GM21390 (cell line): ENCODE data around the gene RAP1B.
A peak's percentile ranks its signal among the peaks of the same experiment; 100 is the strongest.
"Not testable (repeated sequence)": the region's sequence is repeated elsewhere in the genome, so short reads cannot be mapped to it uniquely, and the experiment has no call there.

ENCODE experiments used
- ATAC-seq: cut with Tn5 transposase; IDR thresholded peaks from one replicate; pipeline ENCODE4 v1.9.1; 2021; ENCODE audit not compliant: unreplicated experiment

The RAP1B gene

DNA sequence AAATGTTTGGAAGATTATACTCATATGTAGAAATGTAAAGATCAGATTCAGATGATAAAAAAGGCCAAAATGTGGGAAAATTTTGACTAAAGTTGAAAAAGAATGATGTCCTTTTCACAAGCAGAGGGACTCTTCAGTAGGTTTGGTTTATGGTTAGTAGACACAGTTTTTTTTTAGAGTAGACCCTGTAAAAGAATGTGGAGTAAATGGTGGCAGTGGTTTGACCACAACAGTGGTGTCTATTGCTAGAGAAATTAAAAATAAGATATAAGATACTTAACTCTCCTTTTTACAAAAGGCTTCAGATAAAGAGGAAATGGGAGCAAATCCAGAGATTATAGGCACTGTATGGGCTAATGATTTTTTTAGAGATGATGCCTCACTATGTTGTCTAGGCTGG, 21.8 kb downstream of the RAP1B start:
- no peak for ATAC-seq

DNA sequence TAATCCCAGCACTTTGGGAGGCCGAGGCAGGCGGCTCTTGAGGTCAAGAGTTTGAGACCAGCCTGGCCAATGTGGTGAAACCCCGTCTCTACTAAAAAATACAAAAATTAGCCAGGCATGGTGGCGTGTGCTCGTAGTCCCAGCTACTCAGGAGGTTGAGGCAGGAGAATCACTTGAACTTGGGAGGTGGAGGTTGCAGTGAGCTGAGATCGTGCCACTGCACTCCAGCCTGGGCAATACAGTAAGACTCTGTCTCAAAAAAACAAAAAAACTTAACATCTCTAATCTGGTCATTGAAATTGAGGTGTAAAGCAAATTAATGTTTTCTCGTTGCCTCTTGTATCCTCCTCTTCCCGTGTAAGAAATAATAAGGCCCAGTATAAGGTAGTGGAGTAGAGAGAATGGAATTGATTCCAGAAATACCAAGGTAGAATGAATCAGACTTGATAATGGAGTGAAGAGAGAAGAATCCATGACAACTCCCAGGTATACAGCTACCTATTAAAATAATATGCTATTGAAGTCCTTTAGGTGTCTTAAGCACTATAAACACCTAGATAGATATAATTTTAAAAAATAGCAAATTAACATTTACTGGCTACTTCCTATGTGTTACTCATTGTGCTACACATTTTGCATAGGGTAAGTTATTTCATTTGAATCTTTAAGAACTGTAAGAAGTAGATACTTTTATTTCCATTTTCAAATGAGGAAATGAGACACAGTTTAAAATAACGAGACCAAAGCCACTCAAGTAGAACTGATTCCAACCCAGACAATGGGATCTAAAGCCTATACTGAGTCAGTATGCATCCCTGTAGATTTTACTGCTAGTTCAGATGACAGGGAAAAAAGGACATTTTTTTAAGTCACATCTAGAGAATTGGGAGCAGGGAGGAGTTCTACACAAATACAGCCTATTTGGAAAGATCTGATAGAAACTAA, 23.2 kb downstream of the RAP1B start:
- ATAC-seq: peak; percentile 29

DNA sequence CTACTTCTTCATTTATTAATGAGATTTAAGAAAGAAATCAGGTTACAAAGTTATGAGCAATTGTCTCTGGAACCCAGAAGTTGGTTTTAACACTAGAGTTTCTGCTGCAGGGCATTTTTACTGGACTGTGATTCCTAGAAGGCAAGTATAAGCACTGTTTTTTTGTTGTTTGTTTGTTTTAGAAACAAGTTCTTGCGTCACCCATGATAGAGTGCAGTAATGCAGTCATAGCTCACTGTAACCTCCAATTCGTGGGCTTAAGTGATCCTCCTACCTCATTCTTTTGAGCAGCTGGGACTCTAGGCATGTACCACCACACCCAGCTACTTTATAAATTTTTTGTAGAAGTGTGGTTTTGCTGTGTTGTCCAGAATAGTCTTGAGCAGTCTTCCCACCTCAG, 25.6 kb downstream of the RAP1B start:
- no peak for ATAC-seq

DNA sequence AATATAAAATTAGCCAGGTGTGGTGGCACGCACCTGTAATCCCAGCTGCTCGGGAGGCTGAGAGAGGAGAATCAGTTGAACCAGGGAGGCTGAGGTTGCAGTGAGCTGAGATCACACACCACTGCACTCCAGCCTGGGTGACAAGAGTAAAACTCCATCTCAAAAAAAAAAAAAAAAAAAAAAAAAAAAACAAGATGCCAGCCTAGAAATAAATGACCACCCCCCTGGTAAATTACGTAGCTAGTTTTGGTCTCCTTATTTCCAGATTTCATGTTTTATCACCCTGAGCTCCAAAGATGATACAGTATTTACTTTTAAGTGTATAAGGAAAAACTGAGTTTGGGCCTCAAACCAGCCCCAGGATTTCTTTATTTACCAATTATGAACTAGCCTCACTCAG, 26.7 kb downstream of the RAP1B start:
- not testable (repeated sequence) for ATAC-seq

DNA sequence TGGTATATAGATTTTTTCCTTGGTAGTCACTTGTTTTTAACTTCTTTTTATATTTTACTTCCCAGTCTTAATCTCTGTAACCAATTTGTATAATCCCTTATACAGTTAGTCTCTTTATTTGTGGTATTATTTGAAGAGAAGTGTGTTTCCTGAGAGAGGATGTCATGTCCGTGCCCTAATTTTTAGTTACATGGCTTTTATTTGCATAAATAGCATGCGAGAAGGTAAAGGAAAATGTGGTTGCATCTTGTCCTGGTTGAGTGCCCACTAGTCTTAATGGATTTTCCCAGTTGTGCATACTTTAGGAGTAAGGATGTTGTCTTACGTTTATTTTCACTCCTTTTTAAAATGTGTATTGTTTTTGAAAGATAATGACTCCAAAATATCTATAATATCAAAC, 27.5 kb downstream of the RAP1B start:
- ATAC-seq: no peak

DNA sequence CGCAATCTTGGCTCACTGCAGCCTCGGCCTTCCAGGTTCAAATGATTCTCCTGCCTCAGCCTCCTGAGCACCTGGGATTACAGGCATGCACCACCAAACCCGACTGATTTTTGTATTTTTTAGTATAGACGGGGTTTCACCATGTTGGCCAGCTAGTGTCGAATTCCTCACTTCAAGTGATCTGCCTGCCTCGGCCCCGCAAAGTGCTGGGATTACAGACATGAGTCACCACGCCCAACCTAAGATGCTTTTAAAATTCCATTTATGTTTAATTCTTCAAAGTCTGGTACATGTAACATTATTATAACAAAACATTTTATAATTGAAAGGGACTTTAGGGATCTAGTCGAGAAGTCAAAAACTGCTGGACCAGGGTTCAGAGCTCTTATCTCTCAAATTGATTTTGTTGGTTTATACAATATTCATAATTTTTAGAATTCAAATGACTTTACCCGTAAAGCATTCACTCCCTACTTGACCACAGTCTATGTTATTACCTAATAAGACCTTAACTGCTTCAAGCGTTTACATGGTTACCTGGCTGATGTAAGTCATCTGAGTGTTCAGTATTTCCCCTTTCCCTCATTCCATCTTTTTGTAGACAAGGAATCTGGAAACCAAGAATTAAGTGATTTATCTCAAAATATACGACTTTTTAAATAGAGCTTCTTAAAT, 28.2 kb downstream of the RAP1B start:
- ATAC-seq: no peak

DNA sequence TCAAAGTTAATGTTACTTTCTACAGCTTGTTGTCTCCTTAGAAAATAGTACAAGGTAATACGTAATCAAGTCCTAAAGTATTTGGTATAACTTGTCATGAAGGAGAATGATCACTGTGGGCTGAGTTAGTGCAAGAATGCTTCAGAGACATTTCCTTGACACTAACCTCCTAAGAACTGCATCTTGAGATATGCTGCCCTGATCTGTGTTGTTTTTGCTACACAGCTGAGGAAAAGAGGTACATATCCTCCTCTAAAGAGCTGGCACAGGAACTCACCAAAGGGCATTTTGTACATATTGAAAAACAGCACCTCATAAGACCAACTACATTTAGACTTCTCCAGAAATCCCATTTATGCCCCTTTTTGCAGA, 28.7 kb downstream of the RAP1B start:
- ATAC-seq: no peak

DNA sequence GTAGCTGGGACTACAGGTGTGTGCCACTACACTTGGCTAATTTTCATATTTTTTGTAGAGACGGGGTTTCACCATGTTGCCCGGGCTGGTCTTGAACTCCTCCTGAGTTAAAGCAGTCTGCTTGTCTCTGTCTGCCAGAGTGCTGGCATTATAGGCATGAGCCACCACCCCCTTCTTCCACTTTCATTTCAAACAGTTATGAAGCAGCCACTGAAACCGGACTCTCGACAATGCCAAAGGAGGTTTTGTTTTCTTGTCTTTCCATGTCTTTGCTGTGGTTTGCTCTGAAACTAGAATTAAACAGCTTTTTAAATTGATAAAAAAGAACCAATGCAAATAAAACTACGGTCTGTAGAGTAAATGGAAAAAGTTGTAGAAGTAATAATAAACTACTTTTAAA, 30.4 kb downstream of the RAP1B start:
- ATAC-seq: peak; percentile 89

DNA sequence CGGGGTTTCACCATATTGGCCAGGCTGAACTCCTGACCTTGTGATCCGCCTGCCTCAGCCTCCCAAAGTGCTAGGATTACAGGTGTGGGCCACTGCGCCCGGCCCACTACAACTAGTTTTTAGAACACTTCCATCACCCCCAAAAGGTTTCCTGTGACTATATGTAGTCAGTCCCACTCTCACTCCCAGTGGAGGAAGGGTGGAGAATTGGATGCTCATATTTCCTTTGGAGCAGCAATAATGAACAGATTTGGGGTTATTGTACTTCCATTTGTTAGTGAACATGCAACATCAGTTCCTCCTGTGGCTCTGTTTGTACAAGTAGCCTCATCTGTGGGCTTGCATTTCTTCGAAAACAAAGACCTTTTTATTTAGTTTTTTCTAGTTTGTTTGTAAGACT, 35.8 kb downstream of the RAP1B start:
- ATAC-seq: no peak

DNA sequence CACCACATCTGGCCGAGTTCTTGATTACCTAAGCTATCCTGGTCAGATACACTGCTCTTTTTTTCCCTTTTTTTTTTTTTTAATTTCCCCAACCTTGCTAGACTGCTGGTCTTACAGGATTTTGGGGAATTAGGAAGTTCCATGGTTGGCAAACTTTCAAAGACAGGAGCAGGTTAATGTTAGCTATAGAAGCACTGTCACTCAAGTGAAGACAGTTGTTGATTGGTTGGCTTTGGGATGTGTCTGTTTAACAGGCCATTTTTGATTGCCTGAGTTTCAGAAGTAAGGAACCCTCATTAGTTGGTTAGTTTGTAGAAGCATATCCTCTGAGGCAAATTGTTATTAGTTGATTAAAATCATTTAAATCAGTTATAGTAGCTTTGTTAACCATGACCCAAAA, 36.8 kb downstream of the RAP1B start:
- ATAC-seq: no peak

DNA sequence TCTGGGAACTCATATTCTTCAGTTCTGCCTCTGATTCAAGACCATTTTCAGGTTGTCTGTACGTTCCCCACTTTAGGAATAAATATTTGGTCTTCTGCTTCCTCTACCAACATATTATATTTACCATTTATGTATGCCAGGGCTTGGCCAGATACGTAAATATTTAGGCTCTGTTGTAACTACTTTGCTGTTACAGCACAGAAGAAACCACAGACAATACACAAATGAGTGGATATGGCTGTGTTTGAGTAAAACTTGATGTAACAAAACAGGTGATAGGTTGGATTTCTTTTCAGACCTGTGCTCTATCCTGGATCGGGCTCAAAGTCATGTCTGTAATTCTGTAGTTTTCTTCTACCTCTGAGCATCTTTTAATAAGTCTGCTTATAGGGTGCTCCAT, 37.5 kb downstream of the RAP1B start:
- no peak for ATAC-seq

DNA sequence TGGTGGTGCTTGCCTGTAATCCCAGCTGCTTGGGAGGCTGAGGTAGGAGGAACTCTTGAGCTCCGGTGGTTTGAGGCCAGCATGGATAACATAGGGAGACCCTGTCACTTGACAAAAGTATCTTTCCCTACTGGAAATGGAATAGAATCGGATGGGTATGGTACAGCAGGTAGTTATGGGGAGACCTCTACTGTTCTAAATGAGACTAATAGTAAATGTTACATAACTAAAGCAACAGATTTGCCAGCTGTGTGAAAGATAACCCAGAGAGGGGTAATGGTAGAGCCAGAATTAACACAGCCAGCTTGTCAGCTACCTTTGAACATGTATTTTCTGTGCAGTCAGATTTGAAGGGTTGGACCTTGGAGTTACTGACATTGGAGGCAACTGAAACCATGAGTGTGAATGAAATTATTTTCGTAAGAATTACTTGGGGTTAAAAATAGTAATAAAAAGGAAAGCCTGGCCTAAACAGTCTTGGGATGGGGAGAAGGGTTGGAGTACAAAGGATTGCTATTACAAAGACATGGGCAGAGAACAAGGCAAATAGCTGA, 54.4 kb downstream of the RAP1B start:
- no peak for ATAC-seq

DNA sequence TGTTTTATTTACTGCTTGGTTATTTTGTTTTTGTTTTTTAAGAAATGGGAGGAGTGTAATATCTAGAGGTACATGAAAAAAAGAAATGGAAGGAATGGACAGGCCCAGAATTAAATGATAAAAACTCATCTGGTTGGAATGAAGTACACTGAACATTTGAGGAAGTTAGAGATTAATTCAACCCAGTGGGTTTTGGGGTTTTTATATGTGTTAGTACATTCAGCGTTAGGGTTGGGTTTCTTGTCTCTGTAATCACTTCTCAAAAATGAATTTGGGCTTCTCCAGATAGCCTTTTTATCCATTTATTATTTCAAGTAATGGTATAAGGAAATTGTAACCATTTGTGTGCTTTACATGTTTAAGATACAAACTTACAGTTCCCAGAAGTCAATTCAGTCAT, 56.6 kb downstream of the RAP1B start:
- ATAC-seq: no peak

DNA sequence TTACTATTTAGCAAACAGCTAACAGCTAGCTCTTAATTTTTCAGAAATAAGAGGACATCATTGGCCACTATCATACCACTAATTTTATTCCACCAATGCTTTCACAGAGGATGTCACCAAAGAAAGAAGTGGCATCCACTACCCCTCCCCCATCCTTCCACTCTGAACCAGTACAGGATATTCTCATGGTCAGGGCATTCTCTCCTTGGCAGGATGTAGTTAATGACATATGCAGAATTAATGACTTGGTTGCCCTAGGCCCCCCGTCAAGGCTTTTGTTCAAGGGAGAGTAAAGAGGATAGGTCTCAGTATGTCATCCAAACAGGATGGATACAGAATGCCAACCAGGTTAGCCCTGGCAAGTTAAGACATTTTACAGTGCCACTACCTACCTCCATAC, 57.2 kb downstream of the RAP1B start:
- ATAC-seq: no peak

DNA sequence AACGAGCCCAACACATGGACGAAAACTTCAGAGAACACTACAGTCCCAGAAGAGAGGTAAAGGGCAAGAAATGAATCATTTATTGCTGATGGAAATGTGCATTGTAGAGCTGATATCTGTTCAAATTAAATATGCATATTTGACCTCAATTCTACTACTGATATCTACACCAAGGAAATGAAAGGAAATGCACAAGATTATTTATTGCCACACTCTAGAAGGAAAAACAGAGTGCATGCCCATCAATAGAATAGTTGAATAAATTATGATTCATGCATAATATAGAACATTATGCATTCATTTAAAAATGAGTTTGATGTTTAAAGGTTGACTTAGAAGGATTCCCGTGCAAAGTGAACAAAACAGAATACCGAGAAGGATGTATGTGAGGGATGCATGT, 60.5 kb downstream of the RAP1B start:
- no peak for ATAC-seq

DNA sequence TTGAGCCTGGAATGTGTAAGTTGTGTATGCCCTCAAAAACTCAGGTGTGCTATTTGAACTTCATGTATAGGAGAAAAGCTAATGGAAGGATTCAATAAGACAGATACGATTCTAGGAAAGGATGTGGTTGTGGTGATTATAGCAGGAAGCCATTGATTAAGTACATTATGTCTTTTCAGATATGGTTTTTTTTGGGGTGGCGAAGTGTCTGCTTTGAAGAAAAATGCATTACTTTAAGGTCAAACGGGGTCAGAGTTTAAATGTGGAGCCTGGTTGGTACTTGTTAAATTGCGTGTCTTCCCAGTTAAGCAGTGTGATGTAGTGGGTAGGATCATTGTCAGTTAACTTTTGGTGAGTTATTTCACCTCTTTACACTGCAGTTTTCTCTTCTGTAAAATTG, 63.1 kb downstream of the RAP1B start:
- ATAC-seq: no peak

DNA sequence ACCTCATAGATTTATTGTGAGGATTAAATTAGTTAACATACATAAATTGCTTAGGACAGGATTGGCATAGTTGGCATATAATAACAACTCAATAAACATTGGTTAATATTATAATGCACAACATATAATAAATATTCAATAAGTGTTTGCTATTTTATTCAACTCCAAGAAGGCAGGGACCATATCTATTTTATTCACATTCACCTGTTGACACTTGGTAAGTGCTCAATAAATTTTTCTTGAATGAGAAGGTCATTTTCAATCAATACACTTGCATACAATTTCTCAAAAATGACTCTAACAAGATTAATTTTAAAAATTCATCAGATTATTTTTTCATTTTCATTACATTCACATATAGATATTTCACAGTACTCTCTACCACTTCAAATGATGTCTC, 63.7 kb downstream of the RAP1B start:
- ATAC-seq: no peak

DNA sequence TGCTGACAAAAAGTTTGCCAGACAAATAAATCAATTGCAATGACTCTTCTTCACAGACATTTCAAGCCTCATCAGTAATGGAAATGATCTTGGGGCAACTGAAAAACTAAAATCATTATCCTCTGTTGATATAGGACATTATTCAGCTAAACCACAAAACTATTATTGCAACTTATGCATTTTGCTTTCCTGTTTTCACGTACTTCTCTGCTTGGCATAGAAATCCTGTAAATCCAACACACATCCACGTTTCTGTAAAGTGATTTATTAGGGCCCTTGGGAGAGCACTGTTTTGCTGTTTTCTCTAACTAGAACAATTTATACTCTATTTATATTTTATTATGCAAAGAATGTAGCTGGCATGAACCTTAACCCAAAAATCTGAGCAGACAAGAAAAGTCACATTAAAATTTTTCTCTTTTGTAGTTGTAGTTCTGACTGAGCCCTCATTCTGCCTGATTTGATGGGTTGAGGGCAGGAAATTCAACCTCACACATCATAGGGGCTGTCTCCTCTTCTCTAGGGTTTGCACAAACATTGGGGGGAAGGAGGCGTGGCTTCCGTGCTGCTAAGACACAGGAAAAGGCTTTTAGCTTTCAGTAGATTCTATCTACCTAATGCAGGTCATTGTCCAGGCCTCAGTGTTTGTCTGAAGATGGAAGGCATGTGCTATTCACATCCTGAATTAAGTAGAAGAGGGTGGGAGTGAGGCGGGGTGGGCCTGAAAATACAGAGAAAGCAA, 64.6 kb downstream of the RAP1B start:
- no peak for ATAC-seq

DNA sequence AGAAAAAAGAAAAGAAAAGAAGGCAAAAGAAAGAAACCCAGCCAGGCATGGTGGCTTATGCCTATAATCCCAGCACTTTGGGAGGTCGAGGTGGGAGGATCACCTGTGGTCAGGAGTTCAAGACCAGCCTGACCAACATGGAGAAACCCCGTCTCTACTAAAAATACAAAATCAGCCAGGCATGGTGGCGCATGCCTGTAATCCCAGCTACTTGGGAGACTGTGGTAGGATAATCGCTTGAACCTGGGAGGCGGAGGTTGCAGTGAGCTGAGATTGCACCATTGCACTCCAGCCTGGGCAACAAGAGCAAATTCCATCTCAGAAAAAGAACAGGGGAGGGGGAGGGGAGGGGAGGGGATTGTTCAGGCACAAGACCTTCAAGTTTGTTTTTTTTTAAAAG, 66.2 kb downstream of the RAP1B start:
- not testable (repeated sequence) for ATAC-seq

DNA sequence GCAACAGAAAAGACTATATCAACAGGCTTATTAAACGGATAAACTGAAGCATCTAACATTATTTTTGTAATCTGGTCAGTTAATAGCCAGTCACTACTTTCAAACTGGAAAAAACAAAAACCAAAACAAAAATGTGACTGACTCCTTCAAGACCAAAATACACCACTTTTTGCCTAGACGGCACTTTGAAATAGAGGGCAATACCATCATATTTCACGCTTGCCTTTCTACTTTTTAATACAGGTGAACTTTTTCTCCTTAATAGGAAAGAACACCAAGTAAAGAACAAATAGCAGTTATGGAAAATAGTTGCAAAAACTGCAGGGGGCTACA, 75.5 kb downstream of the RAP1B start:
- no peak for ATAC-seq

DNA sequence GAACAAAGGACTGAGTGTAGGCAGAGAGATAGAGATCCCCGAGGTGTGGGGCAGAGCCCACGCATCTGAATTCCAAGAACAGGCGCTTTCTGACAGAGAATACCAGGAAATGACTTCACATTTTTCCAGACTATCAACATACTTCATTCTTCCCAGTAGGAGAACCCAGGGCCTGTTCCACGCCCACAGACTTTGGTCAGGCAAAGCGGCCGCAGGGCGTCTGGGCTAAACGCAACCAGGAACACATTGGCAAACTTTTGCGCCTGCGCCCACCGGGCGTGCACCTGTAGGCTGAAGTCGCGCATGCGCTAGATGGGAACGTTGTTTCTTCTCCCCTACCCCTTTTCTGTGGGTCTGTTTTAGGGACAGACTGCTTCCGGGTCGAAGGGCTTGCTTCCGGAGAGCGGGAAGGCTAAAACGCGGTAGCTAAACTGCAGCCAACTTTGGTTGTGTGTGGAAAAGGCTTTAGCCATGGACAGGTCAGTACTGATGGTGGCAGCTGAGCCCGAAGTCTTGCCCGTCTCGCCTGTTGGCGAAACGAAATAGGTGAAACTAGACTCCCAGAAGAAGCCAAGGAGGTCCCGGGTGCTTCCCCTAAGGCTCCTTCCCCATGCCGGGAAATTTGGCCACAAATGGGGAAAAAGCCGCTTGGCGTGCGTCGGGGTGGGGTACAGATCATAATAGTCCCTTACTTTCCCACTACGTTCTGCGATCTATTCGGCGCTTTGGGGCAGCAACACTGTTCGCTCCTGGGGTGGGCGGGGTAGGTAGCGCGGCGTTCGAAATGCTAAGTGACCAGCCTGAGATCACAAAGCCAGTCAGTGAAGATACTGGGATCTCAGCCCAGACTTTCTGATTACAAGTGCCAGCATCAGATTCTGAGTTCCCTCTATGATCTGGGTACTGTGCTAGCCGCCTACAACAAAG, 76.2 kb downstream of the RAP1B start, which contains the start of gene NUP107:
TSS of gene NUP107 (plus strand) at position 384 of the 927 bp plus-strand sequence. CDS start at position 472, 88 bp downstream.
- ATAC-seq: peak; percentile 98
